GM12864 (cell line): Measurements from ENCODE around the gene MOB1A.
"Not testable (repeated sequence)": the region's sequence is repeated elsewhere in the genome, so short reads cannot be mapped to it uniquely, and the experiment has no call there.

Experiments
- DNase-seq: peaks from one replicate; pipeline ENCODE4 v3.0.0-alpha.2; 2011; ENCODE audit warnings: low read depth
- H3K4me3 ChIP-seq: 2 replicates; pipeline ENCODE4 v1.5.1; 2011; ENCODE audit warnings: mild to moderate bottlenecking, low read depth, low read length, control low read depth
- TF ChIP-seq, protein P1 (sequence below): IDR thresholded peaks from 2 replicates; pipeline ENCODE4 v1.5.1; 2011; ENCODE audit warnings: low read depth, mild to moderate bottlenecking, moderate library complexity, low read length, control low read depth, inconsistent platforms; ENCODE audit errors: missing control alignments

MOB1A gene

GRCh38 chr2:74137651-74138599 lies 40.8 kb downstream of the MOB1A start:
- TF ChIP-seq, protein P1, sequence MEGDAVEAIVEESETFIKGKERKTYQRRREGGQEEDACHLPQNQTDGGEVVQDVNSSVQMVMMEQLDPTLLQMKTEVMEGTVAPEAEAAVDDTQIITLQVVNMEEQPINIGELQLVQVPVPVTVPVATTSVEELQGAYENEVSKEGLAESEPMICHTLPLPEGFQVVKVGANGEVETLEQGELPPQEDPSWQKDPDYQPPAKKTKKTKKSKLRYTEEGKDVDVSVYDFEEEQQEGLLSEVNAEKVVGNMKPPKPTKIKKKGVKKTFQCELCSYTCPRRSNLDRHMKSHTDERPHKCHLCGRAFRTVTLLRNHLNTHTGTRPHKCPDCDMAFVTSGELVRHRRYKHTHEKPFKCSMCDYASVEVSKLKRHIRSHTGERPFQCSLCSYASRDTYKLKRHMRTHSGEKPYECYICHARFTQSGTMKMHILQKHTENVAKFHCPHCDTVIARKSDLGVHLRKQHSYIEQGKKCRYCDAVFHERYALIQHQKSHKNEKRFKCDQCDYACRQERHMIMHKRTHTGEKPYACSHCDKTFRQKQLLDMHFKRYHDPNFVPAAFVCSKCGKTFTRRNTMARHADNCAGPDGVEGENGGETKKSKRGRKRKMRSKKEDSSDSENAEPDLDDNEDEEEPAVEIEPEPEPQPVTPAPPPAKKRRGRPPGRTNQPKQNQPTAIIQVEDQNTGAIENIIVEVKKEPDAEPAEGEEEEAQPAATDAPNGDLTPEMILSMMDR = no peak
- no peak overlapping the region for H3K4me3 ChIP-seq
- no peak for DNase-seq

DNA sequence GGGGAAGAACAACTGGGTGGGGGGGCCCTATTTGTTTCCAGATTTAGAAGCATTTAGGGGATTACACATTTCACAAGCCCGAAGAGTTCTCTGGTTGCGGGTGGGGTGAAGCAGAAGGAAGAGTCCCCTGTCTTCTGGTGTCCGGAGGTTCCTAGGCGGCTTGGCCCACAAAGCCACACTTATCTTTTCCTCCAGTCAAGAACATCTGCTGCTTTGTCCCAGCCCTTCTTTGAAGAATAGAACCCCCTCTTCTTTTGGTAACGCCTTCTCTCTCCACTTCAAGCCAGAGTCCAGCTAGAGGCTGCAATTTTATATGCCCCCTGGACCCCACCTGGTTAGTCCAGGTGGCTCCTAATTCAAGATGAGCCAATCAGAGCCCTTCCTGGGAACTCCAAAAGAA lies 46.8 kb downstream of the MOB1A start:
- no peak for DNase-seq
- TF ChIP-seq, protein P1 = no peak
- no peak overlapping the region for H3K4me3 ChIP-seq

DNA sequence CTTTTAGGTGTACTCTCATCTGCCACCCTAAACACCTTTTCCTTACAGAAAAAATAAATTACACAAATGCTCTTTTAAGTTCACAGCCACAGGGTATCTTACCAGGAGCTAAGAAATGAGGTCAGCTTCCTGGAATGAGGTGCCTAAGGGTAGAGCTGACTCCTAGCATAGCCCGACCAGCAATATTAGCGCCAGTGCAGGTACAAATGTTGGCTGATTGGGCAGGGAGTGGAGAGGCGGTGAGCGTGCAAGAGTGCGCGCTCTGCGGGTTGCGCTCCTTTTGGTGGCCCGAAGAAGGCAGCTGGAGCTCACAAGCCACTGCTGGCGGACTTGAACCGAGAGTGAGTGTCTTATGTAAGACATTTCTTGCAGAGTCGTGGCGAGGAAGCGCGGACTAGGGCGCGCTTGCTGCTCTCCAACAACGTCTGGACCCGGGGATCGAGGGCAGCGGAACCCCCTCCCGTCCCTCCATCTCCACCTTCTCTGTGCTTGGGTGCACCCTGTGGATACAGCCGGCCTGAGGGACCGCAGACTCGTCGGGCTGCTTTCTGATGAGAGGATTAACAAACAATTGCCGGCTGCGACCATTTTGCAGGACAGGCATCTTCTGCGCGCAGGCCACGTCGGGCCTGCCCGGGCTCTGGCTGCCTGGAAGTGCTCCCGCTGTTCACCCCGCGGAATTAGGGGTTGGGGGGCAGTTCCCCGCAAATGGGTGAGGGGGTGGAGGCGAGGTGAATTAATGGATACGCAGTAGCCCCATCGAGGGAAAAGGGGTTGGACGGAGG lies 48.3 kb downstream of the MOB1A start:
- TF ChIP-seq, protein P1 = no peak
- no peak for DNase-seq
- no peak overlapping the region for H3K4me3 ChIP-seq

- no peak for DNase-seq
- no peak overlapping the region for H3K4me3 ChIP-seq
- TF ChIP-seq, protein P1 = no peak
Observed at GRCh38 chr2:74128206-74128605, 50.5 kb downstream of the MOB1A start.

DNA sequence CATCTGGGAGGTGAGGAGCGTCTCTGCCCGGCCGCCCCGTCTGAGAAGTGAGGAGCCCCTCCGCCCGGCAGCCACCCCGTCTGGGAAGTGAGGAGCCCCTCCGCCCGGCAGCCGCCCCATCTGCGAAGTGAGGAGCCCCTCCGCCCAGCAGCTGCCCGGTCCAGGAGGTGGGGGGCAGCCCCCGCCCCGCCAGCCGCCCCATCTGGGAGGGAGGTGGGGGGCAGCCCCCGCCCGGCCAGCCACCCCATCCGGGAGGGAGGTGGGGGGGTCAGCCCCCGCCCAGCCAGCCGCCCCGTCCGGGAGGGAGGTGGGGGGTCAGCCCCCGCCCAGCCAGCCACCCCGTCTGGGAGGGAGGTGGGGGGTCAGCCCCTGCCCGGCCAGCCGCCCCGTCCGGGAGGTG lies 54.7 kb downstream of the MOB1A start:
- H3K4me3 ChIP-seq, DNase-seq: not testable (repeated sequence)

DNA sequence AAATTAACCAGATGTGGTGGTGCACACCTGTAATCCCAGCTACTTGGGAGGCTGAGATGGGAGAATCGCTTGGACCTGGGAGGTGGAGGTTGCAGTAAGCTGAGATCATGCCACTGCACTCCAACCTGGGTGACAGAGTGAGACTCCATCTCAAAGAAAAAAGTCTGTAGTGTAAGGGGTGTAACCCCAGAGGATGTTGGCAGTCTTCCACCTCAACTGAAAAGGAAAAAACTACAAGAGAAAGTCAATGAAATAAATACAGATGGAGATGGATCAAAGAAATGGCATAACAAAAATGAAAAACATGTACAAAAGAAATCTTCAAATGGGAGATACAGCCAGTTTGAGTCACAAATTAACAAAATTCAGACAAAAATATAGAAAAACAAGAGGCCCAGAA lies 56.8 kb downstream of the MOB1A start:
- not testable (repeated sequence) for DNase-seq, H3K4me3 ChIP-seq

GRCh38 chr2:74119912-74120825 lies 58.5 kb downstream of the MOB1A start:
- H3K4me3 ChIP-seq = peak overlapping the region; percentile 79
- peak; percentile 69 for DNase-seq
- TF ChIP-seq, protein P1 = peak; percentile 62
